Psoas muscle (tissue), 8 donors: ENCODE measurements around the gene PFKL. TPM values are rescaled to one million over a fixed set of nuclear protein-coding genes. Genes with fewer than 3 reads are reported as not detected.
A peak's percentile ranks its signal among the peaks of the same experiment; 100 is the strongest.

Experiments
- ATAC-seq, 4 donors: fragments of 200-7000 bp; cut with Tn5 transposase; one replicate each; pipeline ENCODE4 v1.9.1; 2020; ENCODE audit warnings: moderate library complexity in 3 of 4, mild to moderate bottlenecking in 2 of 4
- DNase-seq, 2 donors: peaks; one replicate each; pipeline ENCODE4 v3.0.0-alpha.2; 2020
- H3K27ac ChIP-seq: fragments of 200-600 bp; one replicate; pipeline ENCODE4 v1.8.0; 2022
- H3K27me3 ChIP-seq, 3 donors: fragments of 200-600 bp in 1 of 3; one replicate each; pipeline versions ENCODE4 v1.6.1 to v1.8.0; 2013 to 2022; ENCODE audit warnings: low read length in 2 of 3, mild to moderate bottlenecking in 2 of 3, moderate library complexity in 1 of 3; ENCODE audit not compliant: insufficient read depth in 3 of 3
- H3K36me3 ChIP-seq, 2 donors: fragments of 200-600 bp in 1 of 2; one replicate each; pipeline versions ENCODE4 v1.6.1 to v1.8.0; 2013 to 2022; ENCODE audit warnings: low read depth in 1 of 2, mild to moderate bottlenecking in 1 of 2, moderate library complexity in 1 of 2; ENCODE audit not compliant: insufficient read depth in 1 of 2
- H3K4me1 ChIP-seq: fragments of 200-600 bp; one replicate; pipeline ENCODE4 v1.8.0; 2022
- H3K4me3 ChIP-seq: fragments of 200-600 bp; one replicate; pipeline ENCODE4 v1.8.0; 2022; ENCODE audit warnings: mild to moderate bottlenecking
- H3K9me3 ChIP-seq: fragments of 200-600 bp; one replicate; pipeline ENCODE4 v1.8.0; 2022
- CTCF ChIP-seq: fragments of 200-600 bp; IDR thresholded peaks from one replicate; pipeline ENCODE4 v1.8.0; 2022; ENCODE audit warnings: antibody characterized with exemption
- WGBS, 3 donors: extraction: QIAGEN DNeasy Blood & Tissue Kit; methylation state at CpG; one replicate each; pipeline versions ENCODE4 v1.1.6 to v1.1.7; 2013; 5-methylcytosine and 5-hydroxymethylcytosine counted together
- intact Hi-C, 2 donors: fragments of 100-400 bp; cut with DNase I; formaldehyde crosslinking; loops; one replicate each; pipeline versions ENCODE4 v1.11.0 to v1.14.2; 2022
- polyA plus RNA-seq, 3 donors: library from polyadenylated mRNA; stranded (reverse); fragments of 200-250 nt; gene quantifications; one replicate each; pipeline ENCODE4 v1.2.3, GENCODE V29; 2013
- total RNA-seq, 4 donors: library from RNA; stranded (reverse); fragmentation: NEBNext Ultra II Directional in 2 of 4; extraction: Animal tissue kit (Norgen Biotek cat#: 25700) in 2 of 4; gene quantifications; one replicate each; pipeline versions ENCODE4 v1.2.1 to v1.2.4, GENCODE V29; 2021 to 2023
- donor health status: healthy with polysubstance abuse.
- donor health status: DM: no; HTN: no; CAD: no; lungs with moderate emphysema.
- donor health status: Bipolar disorder and iron deficiency.
- donor health status: healthy.
- donor health status: DM: yes; HTN: yes; CAD: no.
- donor health status: DM: no; HTN: no; CAD: no.
- donor health status: DM: no; HTN: no; CAD: no.
- donor health status: DM: yes; HTN: yes; CAD: no.

Gene PFKL
- total and polyA plus RNA-seq, 7 donors: 9.2 to 33.6 (median 21.2) TPM

DNA sequence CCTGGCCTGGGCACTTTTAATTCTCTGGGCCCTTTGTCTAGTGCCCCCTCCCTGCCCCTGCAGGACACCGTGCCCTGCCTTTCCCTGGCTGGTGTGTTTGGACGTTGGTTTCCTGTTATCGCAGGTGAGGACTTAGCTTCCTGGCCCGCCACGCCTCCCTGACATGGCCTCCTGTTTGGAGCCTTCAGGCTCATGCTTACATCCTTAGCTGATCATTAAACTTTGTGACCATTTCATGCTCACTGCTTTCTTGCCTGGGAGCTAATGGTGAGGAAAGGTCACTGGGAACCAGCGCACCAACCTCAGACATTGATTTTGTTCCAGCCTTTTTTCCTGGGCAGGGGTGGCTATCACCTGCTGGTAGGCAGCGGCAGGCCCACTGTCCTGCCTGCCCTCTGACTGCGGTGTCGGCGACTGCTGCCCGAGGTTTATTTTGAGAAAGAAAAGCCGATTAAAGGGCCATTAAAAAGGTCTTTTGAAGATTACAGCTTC, 3.7 kb downstream of the PFKL start:
- Histone ChIP-seq H3K36me3 (no peaks in the 10 kb centered on the region), H3K9me3 (no peaks in the 10 kb centered on the region), H3K27ac (no peak overlapping the region), H3K4me3 (no peak overlapping the region), H3K4me1 (peaks cover 25% of the 10 kb centered on the region), H3K27me3 (peaks cover 0 to 4% (median 0%) of the 10 kb centered on the region in 3 donors)
- TF ChIP-seq CTCF: no peak
- WGBS, 3 donors: 81 to 85% (median 82%) methylated on average over 12 of the region's 12 CpGs
- intact Hi-C loops: loop anchor here in 1 of 2 donors (5.0 kb wide), 1 partner anchor 34 kb away; the partner anchor contains the start of gene CFAP410
- ATAC-seq: no peak
- DNase-seq: no peak

DNA sequence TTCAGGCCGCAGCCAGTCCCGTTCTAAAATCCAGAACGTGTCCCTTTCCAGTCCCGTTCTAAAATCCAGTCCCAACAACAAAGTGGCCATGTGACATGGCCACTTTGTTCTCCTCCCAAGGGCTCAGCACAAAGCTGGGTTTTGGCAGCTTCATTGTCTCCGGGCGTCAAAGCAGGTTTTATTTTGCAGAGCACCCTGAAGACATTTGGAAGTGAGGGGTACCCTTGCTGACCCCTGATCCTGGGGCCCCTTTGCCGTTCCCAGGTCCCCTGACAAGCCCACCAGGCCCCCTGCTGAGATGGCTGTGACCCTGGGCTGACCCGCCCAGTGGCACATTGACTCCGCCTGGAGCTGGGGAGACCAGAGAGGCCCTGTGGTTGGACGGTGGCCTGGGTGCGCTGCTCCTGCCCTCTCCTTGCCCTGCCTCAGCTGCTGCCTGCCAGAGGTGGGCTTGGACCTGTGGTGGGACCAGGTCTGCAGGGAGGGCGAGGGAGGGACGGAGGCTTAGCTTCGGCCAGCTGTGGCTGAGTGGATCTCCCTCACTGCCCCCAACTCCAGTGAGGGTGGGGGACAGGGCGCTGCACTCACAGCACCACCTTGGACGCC, 4.3 kb downstream of the PFKL start:
- Histone ChIP-seq H3K4me1 (peaks cover 25% of the 10 kb centered on the region), H3K9me3 (no peaks in the 10 kb centered on the region), H3K4me3 (no peak overlapping the region), H3K36me3 (no peaks in the 10 kb centered on the region), H3K27me3 (peaks cover 0 to 4% (median 0%) of the 10 kb centered on the region in 3 donors), H3K27ac (no peak overlapping the region)
- ATAC-seq (no peak), DNase-seq (no peak)
- TF ChIP-seq CTCF: no peak
- 78 to 85% (median 79%) methylated on average over 14 to 16 of the region's 16 CpGs for WGBS, 3 donors
- intact Hi-C loops: loop anchor here in 1 of 2 donors (5.0 kb wide), 1 partner anchor 33 kb away; the partner anchor contains the start of gene CFAP410

GRCh38 chr21:44304877-44305293, 5.0 kb downstream of the PFKL start:
- Histone ChIP-seq H3K27ac (no peak overlapping the region), H3K36me3 (peaks cover 0 to under 1% of the 10 kb centered on the region in 2 donors), H3K27me3 (no peaks in the 10 kb centered on the region), H3K4me3 (no peak overlapping the region), H3K4me1 (peaks cover 20% of the 10 kb centered on the region), H3K9me3 (no peaks in the 10 kb centered on the region)
- peak; percentile 36 for TF ChIP-seq CTCF
- DNase-seq (no peak), ATAC-seq (peak in 2 of 4 donors; percentile 40 to 46)
- intact Hi-C loops: loop anchor here in 1 of 2 donors (5.0 kb wide), 1 partner anchor 32 kb away; the partner anchor contains the start of gene CFAP410
- 59 to 73% (median 69%) methylated on average over 8 of the region's 8 CpGs for WGBS, 3 donors

DNA sequence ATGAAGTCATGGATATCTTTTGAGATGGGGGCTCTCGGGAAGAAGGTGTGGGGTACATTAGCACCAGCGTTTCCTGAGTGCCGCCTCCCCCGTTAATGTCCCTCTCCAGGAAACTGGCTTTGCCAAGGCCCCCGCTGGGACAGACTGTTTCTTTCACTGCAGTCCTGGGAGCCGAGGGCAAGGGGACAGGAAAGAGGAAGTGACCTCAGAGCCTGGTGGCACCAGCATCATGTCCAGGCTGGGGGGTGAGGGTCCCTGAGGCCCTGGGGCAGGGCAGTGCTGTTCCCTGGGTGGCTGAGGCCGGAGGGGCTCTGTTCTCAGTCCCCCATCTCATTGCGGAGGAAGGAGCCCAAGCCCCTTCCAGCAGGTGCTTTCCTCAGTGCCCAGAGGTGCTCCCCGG, 5.8 kb downstream of the PFKL start:
- H3K4me3 ChIP-seq: no peak overlapping the region
- no peaks in the 10 kb centered on the region for H3K27me3 ChIP-seq
- no peak for DNase-seq
- no peak for ATAC-seq
- H3K9me3 ChIP-seq: no peaks in the 10 kb centered on the region
- H3K27ac ChIP-seq: no peak overlapping the region
- peaks cover 19% of the 10 kb centered on the region for H3K4me1 ChIP-seq
- intact Hi-C loops: no loop called here
- peaks cover 0 to 8% of the 10 kb centered on the region in 2 donors for H3K36me3 ChIP-seq
- WGBS, 3 donors: 72 to 81% (median 80%) methylated on average over 9 of the region's 9 CpGs
- TF ChIP-seq CTCF: no peak
